Natural killer cell (primary cell): ENCODE measurements around the gene PHF2. TPM values are rescaled to one million over a fixed set of nuclear protein-coding genes. Genes with fewer than 3 reads are reported as not detected.

Source experiments
- ATAC-seq, 3 donors: fragments of 150-1000 bp in 2 of 3; fragments of 200-7000 bp in 1 of 3; cut with Tn5 transposase; 1 replicate in 1 of 3; 2 replicates in 2 of 3; pipeline ENCODE4 v1.10.0; 2021; ENCODE audit warnings: mild to moderate bottlenecking in 2 of 3, moderate library complexity in 2 of 3
- DNase-seq, 2 donors: peaks; one replicate each; pipeline versions ENCODE4 v3.0.0 to v3.0.0-alpha.2; 2013 to 2021; ENCODE audit warnings: mixed read lengths in 1 of 2
- H3K27ac ChIP-seq: one replicate; pipeline ENCODE4 v1.5.1; 2013; ENCODE audit warnings: mild to moderate bottlenecking, low read length
- H3K27me3 ChIP-seq: one replicate; pipeline ENCODE4 v1.6.1; 2013; ENCODE audit warnings: low read length; ENCODE audit not compliant: control insufficient read depth, insufficient read depth
- H3K36me3 ChIP-seq: one replicate; pipeline ENCODE4 v1.6.1; 2013; ENCODE audit warnings: low read length; ENCODE audit not compliant: control insufficient read depth, insufficient read depth
- H3K4me1 ChIP-seq: one replicate; pipeline ENCODE4 v1.6.1; 2013; ENCODE audit warnings: low read length; ENCODE audit not compliant: control insufficient read depth, insufficient read depth
- H3K4me3 ChIP-seq: one replicate; pipeline ENCODE4 v1.5.1; 2013; ENCODE audit warnings: low read length
- H3K9me3 ChIP-seq: one replicate; pipeline ENCODE4 v1.6.1; 2013; ENCODE audit warnings: low read length; ENCODE audit not compliant: control insufficient read depth, insufficient read depth
- H3K27ac Mint-ChIP-seq, 2 donors: one replicate each; pipeline ENCODE4 v1.8.0; 2022; ENCODE audit warnings: mild to moderate bottlenecking in 2 of 2, mixed read lengths in 2 of 2, moderate library complexity in 1 of 2
- H3K27me3 Mint-ChIP-seq, 2 donors: one replicate each; pipeline ENCODE4 v1.8.0; 2022; ENCODE audit warnings: low read depth in 2 of 2, mixed read lengths in 2 of 2
- H3K36me3 Mint-ChIP-seq: one replicate; pipeline ENCODE4 v1.8.0; 2022; ENCODE audit warnings: mixed read lengths
- H3K4me1 Mint-ChIP-seq, 2 donors: one replicate each; pipeline ENCODE4 v1.8.0; 2022; ENCODE audit warnings: mixed read lengths in 2 of 2
- H3K4me3 Mint-ChIP-seq: one replicate; pipeline ENCODE4 v1.8.0; 2022; ENCODE audit warnings: mild to moderate bottlenecking, moderate library complexity, mixed read lengths
- H3K9me3 Mint-ChIP-seq, 2 donors: one replicate each; pipeline ENCODE4 v1.8.0; 2022; ENCODE audit warnings: mixed read lengths in 2 of 2
- CTCF ChIP-seq: fragments of 200-600 bp; IDR thresholded peaks from one replicate; pipeline ENCODE4 v1.8.0; 2022; ENCODE audit warnings: antibody characterized with exemption
- WGBS: methylation state at CpG from one replicate; pipeline ENCODE4 v1.1.7; 2013; ENCODE audit warnings: missing lambda C conversion rate; ENCODE audit not compliant: insufficient coverage; 5-methylcytosine and 5-hydroxymethylcytosine counted together
- intact Hi-C: fragments of 100-400 bp; cut with micrococcal nuclease; formaldehyde crosslinking; loops from one replicate; pipeline ENCODE4 v1.14.2; 2022
- total RNA-seq, 4 donors: library from RNA; stranded (reverse); fragments of 120-200 nt in 1 of 4; gene quantifications; one replicate each; pipeline versions ENCODE4 v1.2.3 to v1.2.4, GENCODE V29; 2013 to 2022

The PHF2 gene
- total RNA-seq, 3 donors from 2014 or later (not counting 1 experiment from before 2014, with no cell fraction given) = 24.8 to 28.1 (median 26.4) TPM

GRCh38 chr9:93588641-93589609, 12.5 kb downstream of the PHF2 start:
- Histone ChIP-seq H3K27me3 (no peaks in the 10 kb centered on the region), H3K9me3 (no peaks in the 10 kb centered on the region), H3K4me1 (peaks cover 3% of the 10 kb centered on the region), H3K27ac (no peak overlapping the region), H3K4me3 (no peak overlapping the region), H3K36me3 (no peaks in the 10 kb centered on the region)
- no peaks in the 10 kb centered on the region for H3K27me3 Mint-ChIP-seq
- no peak for DNase-seq
- no peak for ATAC-seq
- H3K36me3 Mint-ChIP-seq = no peaks in the 10 kb centered on the region
- intact Hi-C loops = no loop called here
- no peaks in the 10 kb centered on the region for H3K9me3 Mint-ChIP-seq
- peak overlapping the region in 1 of 2 donors; percentile 61 for H3K27ac Mint-ChIP-seq
- 92% methylated on average over 12 of the region's 12 CpGs for WGBS
- H3K4me3 Mint-ChIP-seq = no peak overlapping the region
- TF ChIP-seq CTCF = no peak
- peaks cover 18 to 69% of the 10 kb centered on the region in 2 donors for H3K4me1 Mint-ChIP-seq

DNA sequence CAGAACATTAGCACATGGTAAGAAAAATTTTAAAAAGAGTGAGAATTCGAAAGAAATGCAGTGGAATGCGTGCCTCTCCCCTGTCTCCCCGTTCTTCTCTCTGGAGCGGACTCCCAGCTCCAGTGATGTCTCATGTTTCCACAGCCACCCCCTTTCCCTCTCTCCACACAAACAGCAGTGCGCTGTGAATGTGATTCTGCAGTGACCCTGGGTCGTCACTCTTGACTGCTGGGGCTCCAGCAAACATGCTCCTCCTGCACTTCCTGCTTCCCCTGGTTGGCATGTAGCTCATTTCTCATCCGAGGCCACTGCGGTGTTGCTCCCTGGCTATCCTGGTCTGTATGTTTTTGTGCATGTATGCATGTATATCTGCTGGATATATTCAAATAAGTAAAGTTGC, 13.3 kb downstream of the PHF2 start:
- Mint-ChIP-seq H3K36me3 (no peaks in the 10 kb centered on the region), H3K4me1 (peaks cover 12 to 71% of the 10 kb centered on the region in 2 donors), H3K27ac (peak overlapping the region in 1 of 2 donors; percentile 61), H3K9me3 (no peaks in the 10 kb centered on the region), H3K27me3 (no peaks in the 10 kb centered on the region), H3K4me3 (no peak overlapping the region)
- ATAC-seq (no peak), DNase-seq (no peak)
- Histone ChIP-seq H3K9me3 (no peaks in the 10 kb centered on the region), H3K4me1 (peaks cover 6% of the 10 kb centered on the region), H3K4me3 (no peak overlapping the region), H3K36me3 (no peaks in the 10 kb centered on the region), H3K27me3 (no peaks in the 10 kb centered on the region), H3K27ac (no peak overlapping the region)
- intact Hi-C loops = no loop called here
- no peak for TF ChIP-seq CTCF
- WGBS = 61% methylated on average over 8 of the region's 8 CpGs

DNA sequence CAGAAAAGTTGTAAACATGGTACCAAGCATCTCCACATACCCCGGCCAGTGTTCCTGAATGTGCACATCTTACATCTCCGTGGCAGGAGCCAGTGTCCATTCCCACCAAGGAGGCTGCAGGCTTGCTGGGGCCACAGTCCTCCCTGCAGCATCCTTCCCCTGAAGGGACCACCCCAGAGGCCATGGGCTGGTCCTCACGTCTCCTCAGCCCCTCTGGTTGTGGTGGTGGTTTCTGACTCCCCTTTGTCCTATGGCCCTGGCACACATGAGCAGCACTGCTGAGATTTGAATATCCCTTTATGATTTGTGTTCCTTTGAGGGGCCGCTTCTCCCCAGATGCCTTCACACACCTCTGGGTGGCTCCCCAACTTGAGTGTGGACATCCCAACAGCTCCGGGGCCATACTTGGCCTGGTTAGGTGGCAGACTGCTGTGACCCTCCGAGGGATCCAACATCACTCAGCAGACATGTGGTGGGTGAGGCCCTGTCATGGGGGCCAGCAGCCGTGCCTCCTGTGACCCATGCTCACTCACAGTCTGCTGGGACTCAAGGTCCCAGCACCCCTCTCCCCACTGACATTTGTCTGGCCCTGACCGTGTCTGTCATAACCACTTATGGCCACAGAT, 14.3 kb downstream of the PHF2 start:
- intact Hi-C loops = no loop called here
- ATAC-seq (no peak), DNase-seq (no peak)
- no peaks in the 10 kb centered on the region for H3K36me3 ChIP-seq
- no peak overlapping the region for H3K27ac Mint-ChIP-seq
- H3K27me3 Mint-ChIP-seq = no peaks in the 10 kb centered on the region
- peaks cover 6% of the 10 kb centered on the region for H3K4me1 ChIP-seq
- no peaks in the 10 kb centered on the region for H3K9me3 Mint-ChIP-seq
- H3K36me3 Mint-ChIP-seq = no peaks in the 10 kb centered on the region
- no peak overlapping the region for H3K27ac ChIP-seq
- H3K27me3 ChIP-seq = no peaks in the 10 kb centered on the region
- 82% methylated on average over 8 of the region's 8 CpGs for WGBS
- no peak overlapping the region for H3K4me3 Mint-ChIP-seq
- peaks cover 13 to 63% of the 10 kb centered on the region in 2 donors for H3K4me1 Mint-ChIP-seq
- TF ChIP-seq CTCF = no peak
- H3K4me3 ChIP-seq = no peak overlapping the region
- H3K9me3 ChIP-seq = no peaks in the 10 kb centered on the region
